ENCODE data around the gene SLC44A2.
"Not testable (repeated sequence)": the region's sequence is repeated elsewhere in the genome, so short reads cannot be mapped to it uniquely, and the experiment has no call there.

SLC44A2 gene

GRCh38 chr19:10653732-10654609 lies 28.6 kb downstream of the SLC44A2 start, which contains the start of gene ILF3:
TSS of gene ILF3 (plus strand) at chr19:10654346. CDS start at chr19:10670606, 16,260 bp downstream.
- DNase-seq, result peak; percentile 100

DNA sequence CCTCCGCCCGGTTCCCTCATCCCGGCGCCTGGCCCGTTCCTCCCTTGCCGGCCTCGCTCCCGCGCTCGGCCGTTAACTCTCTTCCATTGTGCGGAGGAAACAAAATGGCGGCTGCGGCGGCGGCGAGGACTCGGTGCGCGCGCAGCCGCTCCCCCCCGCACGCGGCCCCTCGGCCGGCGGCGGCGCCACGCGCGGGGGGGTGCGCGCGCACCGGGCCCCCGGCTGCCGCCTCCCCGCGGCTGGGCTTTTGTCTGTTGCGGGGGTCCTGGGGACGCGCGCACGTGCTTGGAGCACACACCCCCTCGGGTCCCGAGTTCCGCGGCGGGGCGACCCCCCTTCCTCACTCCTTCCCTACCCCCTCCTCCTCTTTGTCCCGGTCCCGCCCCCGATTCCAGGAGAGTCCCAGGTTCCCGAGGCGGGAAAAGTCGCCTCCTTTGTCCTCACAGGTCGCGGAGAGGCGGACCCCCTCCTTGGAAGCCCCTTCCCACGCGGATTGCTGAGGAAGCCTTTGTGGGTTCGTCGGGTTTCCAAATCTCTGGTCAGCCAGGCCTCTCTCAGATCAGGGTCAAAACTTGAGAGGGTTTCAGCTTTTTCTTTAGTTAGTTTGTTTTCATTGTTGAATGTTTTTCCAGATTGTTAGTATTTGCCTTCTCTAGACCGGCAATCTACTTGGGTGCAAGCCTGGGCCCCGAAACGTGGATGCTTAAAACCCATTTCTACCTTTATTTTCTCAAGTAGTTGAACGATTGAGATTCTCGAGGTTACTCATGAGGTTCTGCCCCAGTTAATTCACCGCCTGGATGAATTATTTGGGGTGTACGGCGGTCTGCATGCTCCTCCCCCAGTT lies 29.5 kb downstream of the SLC44A2 start:
- peak; percentile 57 for DNase-seq

GRCh38 chr19:10655457-10656312 lies 30.3 kb downstream of the SLC44A2 start:
- no peak for DNase-seq

- no peak for DNase-seq
Observed at GRCh38 chr19:10660346-10660745, 35.0 kb downstream of the SLC44A2 start.

GRCh38 chr19:10661946-10662345 lies 36.6 kb downstream of the SLC44A2 start:
- DNase-seq, result no peak

- DNase-seq, result no peak
Observed at GRCh38 chr19:10662384-10663251, 37.3 kb downstream of the SLC44A2 start.

GRCh38 chr19:10663252-10663563 lies 37.9 kb downstream of the SLC44A2 start:
- DNase-seq, result not testable (repeated sequence)

- no peak for DNase-seq
Observed at GRCh38 chr19:10667867-10668266, 42.5 kb downstream of the SLC44A2 start.

DNA sequence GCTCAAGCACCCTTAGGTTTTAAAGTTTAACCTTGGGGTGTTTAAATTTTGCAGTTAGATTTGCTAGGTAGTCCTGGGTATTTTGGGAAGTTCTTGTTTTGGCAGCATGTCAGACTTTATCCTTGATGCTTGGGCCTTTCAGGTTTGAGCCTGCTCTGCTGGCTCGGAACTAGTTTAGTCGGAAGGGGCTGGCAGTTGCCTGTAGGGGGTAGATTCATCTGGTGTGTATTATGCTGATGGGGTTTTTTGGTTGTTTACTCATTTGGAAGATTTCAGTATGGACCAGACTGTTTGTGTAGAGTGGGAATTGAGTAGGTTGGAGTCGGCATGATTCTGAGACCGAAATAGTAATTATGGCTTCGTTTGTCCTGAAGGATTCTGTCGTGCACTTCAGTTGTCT lies 43.9 kb downstream of the SLC44A2 start:
- DNase-seq, result no peak

DNA sequence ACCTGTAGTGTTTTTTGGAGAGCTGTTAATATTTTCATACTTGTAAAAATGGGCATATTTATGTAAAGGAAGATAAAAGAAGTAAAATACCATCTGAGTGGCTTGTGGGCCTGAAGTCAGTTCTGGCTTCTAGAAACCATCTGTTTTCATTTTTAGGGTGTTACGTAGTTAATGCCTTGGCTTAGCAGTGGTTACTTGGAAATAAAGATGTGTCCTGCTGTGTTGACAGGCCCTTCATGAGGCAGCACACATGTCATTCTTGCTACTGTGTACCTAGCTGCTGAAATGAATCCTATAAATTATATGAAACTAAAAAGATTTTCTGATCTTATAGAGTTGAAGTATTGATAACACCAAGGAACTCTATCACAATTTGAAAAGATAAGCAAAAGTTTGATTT lies 44.8 kb downstream of the SLC44A2 start:
- DNase-seq, result no peak

DNA sequence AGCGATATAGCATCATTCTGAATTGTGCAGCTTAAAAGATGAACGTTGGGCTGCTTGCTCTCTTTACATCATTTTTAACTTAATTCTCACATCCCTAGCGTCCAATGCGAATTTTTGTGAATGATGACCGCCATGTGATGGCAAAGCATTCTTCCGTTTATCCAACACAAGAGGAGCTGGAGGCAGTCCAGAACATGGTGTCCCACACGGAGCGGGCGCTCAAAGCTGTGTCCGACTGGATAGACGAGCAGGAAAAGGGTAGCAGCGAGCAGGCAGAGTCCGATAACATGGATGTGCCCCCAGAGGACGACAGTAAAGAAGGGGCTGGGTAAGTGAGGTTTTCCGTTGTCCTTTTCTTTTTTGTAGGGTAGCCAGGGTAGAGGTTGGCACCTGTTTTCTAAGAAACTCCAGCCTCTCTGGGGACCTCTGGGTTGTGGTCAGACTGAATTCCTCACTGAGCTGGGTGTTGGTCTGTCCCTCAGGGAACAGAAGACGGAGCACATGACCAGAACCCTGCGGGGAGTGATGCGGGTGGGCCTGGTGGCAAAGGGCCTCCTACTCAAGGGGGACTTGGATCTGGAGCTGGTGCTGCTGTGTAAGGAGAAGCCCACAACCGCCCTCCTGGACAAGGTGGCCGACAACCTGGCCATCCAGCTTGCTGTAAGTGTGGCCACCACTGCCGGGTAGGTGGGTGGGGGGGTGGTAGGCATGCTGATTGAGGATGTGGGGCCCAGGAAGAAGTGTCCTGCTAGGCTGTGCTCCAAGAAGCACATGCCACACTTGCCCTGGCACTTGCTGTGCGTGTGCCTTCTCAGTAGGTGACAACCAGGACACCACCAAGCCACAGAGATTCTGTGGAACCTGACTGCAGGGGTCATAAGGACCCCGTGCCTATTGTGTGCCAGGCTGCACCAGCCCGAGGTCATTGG lies 45.8 kb downstream of the SLC44A2 start:
- DNase-seq, result no peak

- DNase-seq, result not testable (repeated sequence)
Observed at GRCh38 chr19:10671922-10672321, 46.6 kb downstream of the SLC44A2 start.

GRCh38 chr19:10675214-10675613 lies 49.9 kb downstream of the SLC44A2 start:
- not testable (repeated sequence) for DNase-seq

GRCh38 chr19:10677751-10678150 lies 52.4 kb downstream of the SLC44A2 start:
- no peak for DNase-seq

DNA sequence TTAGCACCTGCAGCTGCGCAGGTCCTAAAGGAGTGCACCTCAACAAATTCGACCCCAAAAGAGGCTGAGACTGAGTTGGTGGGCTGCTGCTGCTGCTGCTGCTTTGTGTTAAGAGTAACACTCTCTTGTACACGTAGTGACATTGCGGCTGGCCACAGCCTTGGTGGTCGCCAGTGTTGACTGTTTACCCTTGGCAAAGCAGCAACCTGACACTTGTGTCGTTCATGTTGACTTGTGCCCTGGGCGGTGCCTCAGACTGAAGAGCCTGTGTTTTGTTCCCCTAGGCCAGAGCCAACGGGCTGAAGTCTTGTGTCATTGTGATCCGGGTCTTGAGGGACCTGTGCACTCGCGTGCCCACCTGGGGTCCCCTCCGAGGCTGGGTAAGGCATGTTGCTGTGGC lies 53.5 kb downstream of the SLC44A2 start:
- DNase-seq, result no peak

DNA sequence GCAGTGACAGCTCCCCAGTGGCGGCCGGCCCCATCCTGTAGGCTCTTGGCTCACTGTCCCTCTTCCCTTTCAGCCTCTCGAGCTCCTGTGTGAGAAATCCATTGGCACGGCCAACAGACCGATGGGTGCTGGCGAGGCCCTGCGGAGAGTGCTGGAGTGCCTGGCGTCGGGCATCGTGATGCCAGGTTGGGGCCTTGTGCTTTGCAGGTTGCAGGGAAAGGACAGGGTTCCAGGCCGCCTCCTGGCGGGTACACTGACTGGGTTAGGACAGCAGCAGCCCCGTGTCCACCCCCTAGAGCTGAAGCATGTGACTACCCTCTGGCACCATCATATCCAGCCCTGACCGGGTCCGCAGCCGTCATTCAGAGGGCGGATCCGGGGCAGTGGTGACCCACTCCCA lies 54.4 kb downstream of the SLC44A2 start:
- DNase-seq, result no peak

GRCh38 chr19:10680545-10681135 lies 55.3 kb downstream of the SLC44A2 start:
- no peak for DNase-seq

DNA sequence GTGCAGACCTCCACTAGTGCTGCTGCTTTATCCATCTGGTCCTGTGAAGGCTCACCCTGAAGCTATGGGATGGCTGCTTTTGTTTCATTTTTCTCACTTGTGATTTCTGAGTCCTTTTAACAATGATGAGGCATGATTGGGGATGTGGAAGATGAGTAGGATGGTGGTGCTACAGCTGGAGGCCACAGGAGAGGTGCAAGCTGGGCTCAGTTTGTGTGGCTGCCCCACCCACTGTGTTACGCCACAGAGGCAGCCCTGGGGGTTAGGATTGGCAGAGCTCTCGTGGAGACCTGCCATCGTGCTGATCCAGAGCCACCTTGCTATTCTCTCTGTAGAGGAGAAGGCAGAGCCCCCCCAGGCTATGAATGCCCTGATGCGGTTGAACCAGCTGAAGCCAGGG lies 56.3 kb downstream of the SLC44A2 start:
- no peak for DNase-seq

DNA sequence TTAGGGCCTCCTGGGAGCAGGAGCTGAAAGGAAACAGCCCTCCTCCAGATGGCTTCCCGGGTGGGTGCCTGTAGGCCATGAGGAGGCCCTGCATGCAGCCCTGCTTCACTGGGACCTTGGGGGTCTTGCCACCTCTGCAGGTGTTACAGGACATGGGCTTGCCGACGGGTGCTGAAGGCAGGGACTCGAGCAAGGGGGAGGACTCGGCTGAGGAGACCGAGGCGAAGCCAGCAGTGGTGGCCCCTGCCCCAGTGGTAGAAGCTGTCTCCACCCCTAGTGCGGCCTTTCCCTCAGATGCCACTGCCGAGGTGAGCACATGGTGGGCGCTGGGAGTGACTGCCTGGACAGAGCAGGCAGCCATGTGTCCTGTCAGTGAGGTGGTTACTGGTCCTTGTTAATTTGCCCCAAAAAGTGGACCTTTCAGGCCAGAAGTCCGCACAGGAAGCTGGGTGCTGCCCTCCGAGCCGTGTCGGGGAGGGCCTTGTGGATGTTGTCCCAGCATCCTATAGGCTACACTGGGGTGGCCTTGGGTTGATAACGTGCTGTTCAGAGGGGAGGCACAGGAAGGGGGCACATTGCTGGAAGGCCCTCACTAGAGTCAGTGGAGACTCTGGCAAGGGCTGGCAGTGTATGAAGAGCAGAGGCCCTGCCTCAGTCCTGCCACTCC lies 57.2 kb downstream of the SLC44A2 start:
- DNase-seq, result no peak

DNA sequence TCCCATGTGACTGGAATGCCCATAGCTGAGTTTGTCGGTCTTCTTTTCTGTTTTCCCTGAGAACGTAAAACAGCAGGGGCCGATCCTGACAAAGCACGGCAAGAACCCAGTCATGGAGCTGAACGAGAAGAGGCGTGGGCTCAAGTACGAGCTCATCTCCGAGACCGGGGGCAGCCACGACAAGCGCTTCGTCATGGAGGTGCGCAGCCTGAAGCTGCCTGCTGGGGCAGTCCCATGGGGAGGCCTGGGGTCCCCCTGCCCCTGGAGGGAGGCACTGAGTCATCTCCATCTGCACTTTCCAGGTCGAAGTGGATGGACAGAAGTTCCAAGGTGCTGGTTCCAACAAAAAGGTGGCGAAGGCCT lies 57.7 kb downstream of the SLC44A2 start:
- DNase-seq, result no peak

All from effector CD8-positive, alpha-beta T cell (primary cell).